Stomach smooth muscle (tissue), 2 donors: ENCODE results near the gene JAZF1.

Source experiments
- H3K27ac ChIP-seq: one replicate; pipeline ENCODE4 v1.7.0; 2013; ENCODE audit warnings: mild to moderate bottlenecking, low read length, inconsistent platforms
- H3K27me3 ChIP-seq, 2 donors: one replicate each; pipeline ENCODE4 v1.7.0; 2013; ENCODE audit warnings: low read length in 2 of 2; ENCODE audit not compliant: insufficient read depth in 2 of 2, control insufficient read depth in 1 of 2
- H3K36me3 ChIP-seq, 2 donors: one replicate each; pipeline ENCODE4 v1.7.0; 2013; ENCODE audit warnings: low read length in 2 of 2; ENCODE audit not compliant: control insufficient read depth in 2 of 2, insufficient read depth in 2 of 2
- H3K4me1 ChIP-seq: one replicate; pipeline ENCODE4 v1.7.0; 2013; ENCODE audit warnings: low read length; ENCODE audit not compliant: control insufficient read depth, insufficient read depth
- H3K4me3 ChIP-seq, 2 donors: one replicate each; pipeline ENCODE4 v1.7.0; 2013; ENCODE audit warnings: low read length in 2 of 2
- H3K9ac ChIP-seq, 2 donors: one replicate each; pipeline ENCODE4 v1.7.0; 2013; ENCODE audit warnings: low read length in 2 of 2, mild to moderate bottlenecking in 1 of 2
- H3K9me3 ChIP-seq, 2 donors: one replicate each; pipeline ENCODE4 v1.7.0; 2013; ENCODE audit warnings: low read length in 2 of 2; ENCODE audit not compliant: control insufficient read depth in 2 of 2
- donor health status: healthy.
- donor health status: Pancreatic carcinoma.

JAZF1 gene

GRCh38 chr7:28176645-28177044 is 4.0 kb downstream of the JAZF1 start:
- Histone ChIP-seq H3K9ac (no peak overlapping the region), H3K4me3 (no peak overlapping the region), H3K36me3 (no peaks in the 10 kb centered on the region), H3K9me3 (no peaks in the 10 kb centered on the region), H3K4me1 (peaks cover 8% of the 10 kb centered on the region), H3K27ac (no peak overlapping the region), H3K27me3 (no peaks in the 10 kb centered on the region)

- peak overlapping the region; percentile 18 for H3K27ac ChIP-seq
- no peaks in the 10 kb centered on the region for H3K27me3 ChIP-seq
These were observed 4.4 kb downstream of the JAZF1 start for GRCh38 chr7:28176174-28176573.

GRCh38 chr7:28174901-28175661 is 5.5 kb downstream of the JAZF1 start:
- Histone ChIP-seq H3K36me3 (no peaks in the 10 kb centered on the region), H3K4me1 (peaks cover 6% of the 10 kb centered on the region), H3K4me3 (no peak overlapping the region), H3K27ac (no peak overlapping the region), H3K27me3 (no peaks in the 10 kb centered on the region), H3K9ac (no peak overlapping the region), H3K9me3 (no peaks in the 10 kb centered on the region)

More at GRCh38 chr7:28176174-28176573, 4.4 kb downstream of the JAZF1 start:
- no peak overlapping the region for H3K4me3 ChIP-seq
- H3K36me3 ChIP-seq, result no peaks in the 10 kb centered on the region
- no peaks in the 10 kb centered on the region for H3K9me3 ChIP-seq
- no peak overlapping the region for H3K9ac ChIP-seq
- peaks cover 8% of the 10 kb centered on the region for H3K4me1 ChIP-seq

- H3K4me3 ChIP-seq, result no peak overlapping the region
- no peaks in the 10 kb centered on the region for H3K9me3 ChIP-seq
- H3K4me1 ChIP-seq, result peaks cover 6% of the 10 kb centered on the region
- H3K9ac ChIP-seq, result no peak overlapping the region
- no peak overlapping the region for H3K27ac ChIP-seq
- no peaks in the 10 kb centered on the region for H3K27me3 ChIP-seq
- no peaks in the 10 kb centered on the region for H3K36me3 ChIP-seq
These were observed 6.2 kb downstream of the JAZF1 start for GRCh38 chr7:28174442-28174841.

GRCh38 chr7:28173531-28173930 is 7.1 kb downstream of the JAZF1 start:
- no peaks in the 10 kb centered on the region for H3K36me3 ChIP-seq
- no peaks in the 10 kb centered on the region for H3K9me3 ChIP-seq
- no peak overlapping the region for H3K4me3 ChIP-seq
- peaks cover 3% of the 10 kb centered on the region for H3K4me1 ChIP-seq
- no peak overlapping the region for H3K9ac ChIP-seq
- no peak overlapping the region for H3K27ac ChIP-seq
- no peaks in the 10 kb centered on the region for H3K27me3 ChIP-seq

GRCh38 chr7:28172958-28173357 is 7.6 kb downstream of the JAZF1 start:
- Histone ChIP-seq H3K9me3 (no peaks in the 10 kb centered on the region), H3K9ac (no peak overlapping the region), H3K27ac (no peak overlapping the region), H3K4me1 (peaks cover 3% of the 10 kb centered on the region), H3K4me3 (no peak overlapping the region), H3K27me3 (no peaks in the 10 kb centered on the region), H3K36me3 (no peaks in the 10 kb centered on the region)

- Histone ChIP-seq H3K9me3 (no peaks in the 10 kb centered on the region), H3K36me3 (no peaks in the 10 kb centered on the region), H3K9ac (no peak overlapping the region), H3K4me1 (no peaks in the 10 kb centered on the region), H3K4me3 (no peak overlapping the region), H3K27me3 (no peaks in the 10 kb centered on the region), H3K27ac (no peak overlapping the region)
These were observed 9.9 kb downstream of the JAZF1 start for GRCh38 chr7:28170701-28171100.

GRCh38 chr7:28169230-28169629 is 11.4 kb downstream of the JAZF1 start:
- H3K27ac ChIP-seq, result no peak overlapping the region
- H3K9me3 ChIP-seq, result no peaks in the 10 kb centered on the region
- H3K4me1 ChIP-seq, result no peaks in the 10 kb centered on the region
- H3K27me3 ChIP-seq, result no peaks in the 10 kb centered on the region
- H3K4me3 ChIP-seq, result no peak overlapping the region
- no peak overlapping the region for H3K9ac ChIP-seq
- no peaks in the 10 kb centered on the region for H3K36me3 ChIP-seq

GRCh38 chr7:28168393-28169158 is 12.0 kb downstream of the JAZF1 start:
- no peaks in the 10 kb centered on the region for H3K4me1 ChIP-seq

GRCh38 chr7:28166982-28167715 is 13.4 kb downstream of the JAZF1 start:
- H3K27ac ChIP-seq, result no peak overlapping the region
- no peaks in the 10 kb centered on the region for H3K27me3 ChIP-seq
- no peaks in the 10 kb centered on the region for H3K4me1 ChIP-seq
- H3K36me3 ChIP-seq, result no peaks in the 10 kb centered on the region
- H3K4me3 ChIP-seq, result no peak overlapping the region
- no peak overlapping the region for H3K9ac ChIP-seq
- H3K9me3 ChIP-seq, result no peaks in the 10 kb centered on the region

More at GRCh38 chr7:28168393-28169158, 12.0 kb downstream of the JAZF1 start:
- H3K27me3 ChIP-seq, result no peaks in the 10 kb centered on the region
- no peaks in the 10 kb centered on the region for H3K36me3 ChIP-seq
- H3K9me3 ChIP-seq, result no peaks in the 10 kb centered on the region
- H3K4me3 ChIP-seq, result no peak overlapping the region
- H3K27ac ChIP-seq, result no peak overlapping the region
- H3K9ac ChIP-seq, result no peak overlapping the region
